HUES64 (cell line): ENCODE measurements around the gene LANCL2.
"Not testable (repeated sequence)": the region's sequence is repeated elsewhere in the genome, so short reads cannot be mapped to it uniquely, and the experiment has no call there.

ENCODE experiments used
- H3K27ac ChIP-seq: 2 replicates; pipeline ENCODE4 v1.7.0; 2013; ENCODE audit warnings: low read depth, low read length, inconsistent platforms
- H3K27me3 ChIP-seq: 2 replicates; pipeline ENCODE4 v1.6.1; 2013; ENCODE audit warnings: mild to moderate bottlenecking, low read length; ENCODE audit not compliant: insufficient read depth
- H3K36me3 ChIP-seq: 2 replicates; pipeline ENCODE4 v1.6.1; 2013; ENCODE audit warnings: mild to moderate bottlenecking, low read length; ENCODE audit not compliant: insufficient read depth
- H3K4me1 ChIP-seq: 2 replicates; pipeline ENCODE4 v1.6.1; 2013; ENCODE audit warnings: mild to moderate bottlenecking, low read length, moderate library complexity; ENCODE audit not compliant: insufficient read depth
- H3K4me3 ChIP-seq: 2 replicates; pipeline ENCODE4 v1.5.1; 2013; ENCODE audit warnings: mild to moderate bottlenecking, low read length, moderate library complexity
- H3K9ac ChIP-seq: 2 replicates; pipeline ENCODE4 v1.6.1; 2013; ENCODE audit warnings: mild to moderate bottlenecking, low read depth, low read length
- H3K9me3 ChIP-seq: 2 replicates; pipeline ENCODE4 v1.6.1; 2013; ENCODE audit warnings: low read depth, low read length; ENCODE audit not compliant: insufficient read depth
- WGBS: fragments of 150-250, 120-280 bp; methylation state at CpG from one replicate; pipeline ENCODE4 v1.1.7; 2013; ENCODE audit warnings: missing lambda C conversion rate; 5-methylcytosine and 5-hydroxymethylcytosine counted together

LANCL2 gene

DNA sequence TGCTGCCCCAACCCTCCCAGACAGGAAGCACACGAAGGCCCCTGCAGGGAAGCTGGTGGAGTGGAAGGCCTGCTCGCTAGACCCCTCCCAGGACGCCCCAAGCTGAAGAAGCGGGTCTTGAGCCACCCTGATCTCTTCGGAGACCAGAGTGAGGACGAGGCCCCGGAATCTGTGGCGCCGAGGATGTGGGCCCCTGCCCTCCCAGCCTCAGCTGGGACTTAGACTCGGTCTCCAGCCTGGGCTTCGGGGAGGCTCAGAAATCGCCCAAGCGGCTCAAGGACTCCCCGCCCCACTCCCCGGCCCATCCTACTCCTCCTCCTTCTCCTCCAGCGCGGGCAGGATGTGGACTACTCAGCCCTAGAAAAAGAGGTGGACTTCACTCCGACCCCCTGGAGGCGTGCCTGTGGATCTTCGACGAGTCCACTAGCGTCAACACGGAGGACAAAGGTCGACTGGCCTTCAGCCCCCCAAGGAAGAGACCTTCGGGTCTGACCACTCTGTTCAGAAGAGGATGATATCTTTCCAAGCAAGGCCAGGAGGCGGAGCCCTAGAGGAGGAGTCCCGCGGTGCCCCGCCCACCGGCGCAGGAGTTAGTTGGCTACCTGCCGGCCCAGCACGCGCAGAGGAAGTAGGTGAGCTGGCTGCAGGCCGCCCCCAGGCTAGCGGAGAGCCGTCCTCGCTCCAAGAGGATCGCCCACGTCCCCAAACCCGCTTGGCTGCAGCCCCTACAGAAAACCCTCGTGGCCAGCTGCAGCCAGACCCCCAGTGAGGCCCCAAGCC, 21.9 kb upstream of the LANCL2 start:
- no peaks in the 10 kb centered on the region for H3K36me3 ChIP-seq
- H3K27ac ChIP-seq = no peak overlapping the region
- H3K27me3 ChIP-seq = no peaks in the 10 kb centered on the region
- 94% methylated on average over 42 of the region's 42 CpGs for WGBS
- H3K9ac ChIP-seq = no peak overlapping the region
- H3K4me1 ChIP-seq = no peaks in the 10 kb centered on the region
- no peaks in the 10 kb centered on the region for H3K9me3 ChIP-seq
- no peak overlapping the region for H3K4me3 ChIP-seq

- H3K4me1 ChIP-seq = peaks cover 4% of the 10 kb centered on the region
These were observed 21.1 kb upstream of the LANCL2 start for GRCh38 chr7:55343860-55344606.

DNA sequence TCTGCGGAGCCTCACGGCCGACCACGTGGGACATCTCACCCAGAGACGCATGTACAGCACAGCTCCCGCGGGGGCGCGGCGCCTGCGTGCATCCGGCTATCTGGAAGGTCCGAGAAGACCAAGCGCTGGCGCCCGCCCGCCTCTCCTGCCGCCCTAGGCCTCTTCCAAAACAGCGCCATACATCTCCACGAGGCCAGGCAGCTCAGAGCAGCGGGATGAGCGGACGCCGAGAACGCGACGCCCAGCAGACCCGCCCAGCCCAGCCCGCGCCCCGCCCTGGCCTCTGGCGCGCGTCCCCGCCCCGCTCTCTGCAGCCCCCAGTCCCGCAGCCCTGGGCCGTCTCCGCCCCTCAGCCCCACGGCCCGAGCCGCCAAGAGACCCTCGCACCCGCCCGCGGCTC, 20.3 kb upstream of the LANCL2 start:
- no peak overlapping the region for H3K9ac ChIP-seq
- no peaks in the 10 kb centered on the region for H3K36me3 ChIP-seq
- H3K27ac ChIP-seq = no peak overlapping the region
- no peaks in the 10 kb centered on the region for H3K9me3 ChIP-seq
- H3K4me3 ChIP-seq = no peak overlapping the region
- H3K4me1 ChIP-seq = peaks cover 11% of the 10 kb centered on the region
- WGBS = 96% methylated on average over 46 of the region's 46 CpGs
- H3K27me3 ChIP-seq = no peaks in the 10 kb centered on the region

More at GRCh38 chr7:55343860-55344606, 21.1 kb upstream of the LANCL2 start:
- Histone ChIP-seq H3K9ac (no peak overlapping the region), H3K27ac (no peak overlapping the region), H3K27me3 (no peaks in the 10 kb centered on the region), H3K36me3 (no peaks in the 10 kb centered on the region), H3K4me3 (no peak overlapping the region), H3K9me3 (no peaks in the 10 kb centered on the region)
- 94% methylated on average over 47 of the region's 47 CpGs for WGBS

GRCh38 chr7:55345292-55345691, 19.8 kb upstream of the LANCL2 start:
- no peaks in the 10 kb centered on the region for H3K9me3 ChIP-seq
- no peak overlapping the region for H3K4me3 ChIP-seq
- 90% methylated on average over 19 of the region's 22 CpGs for WGBS

DNA sequence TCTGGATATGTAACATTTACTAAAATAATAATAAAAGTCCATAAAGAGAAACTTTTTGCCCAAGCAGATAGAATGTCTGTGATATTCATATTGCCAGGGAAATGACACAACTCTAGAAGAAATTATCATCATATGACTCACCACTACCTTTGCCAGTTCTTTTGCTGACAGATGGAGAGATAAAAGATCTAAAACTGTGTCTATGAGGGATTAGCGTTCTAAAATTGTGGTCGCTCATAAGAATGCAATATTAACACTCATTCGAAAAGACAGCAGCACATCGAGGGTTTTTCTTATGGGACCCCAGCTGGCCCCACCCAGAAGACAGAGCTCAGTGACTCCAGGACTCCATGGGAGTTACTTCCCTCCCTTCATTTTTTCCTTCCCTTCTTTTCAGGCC, 16.6 kb upstream of the LANCL2 start:
- Histone ChIP-seq H3K27ac (no peak overlapping the region), H3K9me3 (no peaks in the 10 kb centered on the region), H3K4me1 (peaks cover 11% of the 10 kb centered on the region), H3K4me3 (no peak overlapping the region), H3K27me3 (no peaks in the 10 kb centered on the region), H3K36me3 (no peaks in the 10 kb centered on the region), H3K9ac (no peak overlapping the region)
- 91% methylated on average over 4 of the region's 4 CpGs for WGBS

More at GRCh38 chr7:55345292-55345691, 19.8 kb upstream of the LANCL2 start:
- Histone ChIP-seq H3K27ac (no peak overlapping the region), H3K9ac (no peak overlapping the region), H3K27me3 (no peaks in the 10 kb centered on the region), H3K36me3 (no peaks in the 10 kb centered on the region), H3K4me1 (peaks cover 11% of the 10 kb centered on the region)

- Histone ChIP-seq H3K4me1 (peaks cover 11% of the 10 kb centered on the region), H3K27ac (no peak overlapping the region), H3K36me3 (no peaks in the 10 kb centered on the region), H3K9ac (0 out of 2 replicates have a peak overlapping the region, but pooled peaks have one; percentile 1), H3K9me3 (no peaks in the 10 kb centered on the region), H3K27me3 (no peaks in the 10 kb centered on the region), H3K4me3 (no peak overlapping the region)
- 79% methylated on average over 2 of the region's 2 CpGs for WGBS
These were observed 16.0 kb upstream of the LANCL2 start for GRCh38 chr7:55349121-55349520.

DNA sequence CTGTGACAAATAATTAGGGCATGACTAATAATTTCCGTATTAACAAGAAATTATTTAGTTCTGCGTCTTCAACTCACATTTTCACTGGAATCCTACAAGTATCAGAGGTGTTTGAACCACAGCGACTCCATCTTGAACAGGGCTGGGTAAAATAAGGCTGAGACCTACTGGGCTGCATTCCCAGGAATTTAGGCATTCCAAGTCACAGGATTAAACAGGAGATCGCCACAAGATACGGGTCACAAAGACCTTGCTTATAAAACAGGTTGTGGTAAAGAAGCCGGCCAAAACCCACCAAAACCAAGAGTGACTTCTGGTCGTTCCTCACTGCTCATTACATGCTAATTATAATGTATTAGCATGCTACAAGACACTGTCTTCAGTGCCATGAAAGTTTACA, 14.9 kb upstream of the LANCL2 start:
- WGBS = 88% methylated on average over 7 of the region's 7 CpGs
- Histone ChIP-seq H3K27me3 (no peaks in the 10 kb centered on the region), H3K36me3 (no peaks in the 10 kb centered on the region), H3K4me1 (peaks cover 11% of the 10 kb centered on the region), H3K9ac (no peak overlapping the region), H3K4me3 (no peak overlapping the region), H3K27ac (no peak overlapping the region), H3K9me3 (no peaks in the 10 kb centered on the region)

- Histone ChIP-seq H3K9ac (no peak overlapping the region), H3K27ac (no peak overlapping the region), H3K4me1 (peaks cover 11% of the 10 kb centered on the region), H3K27me3 (no peaks in the 10 kb centered on the region), H3K4me3 (no peak overlapping the region), H3K36me3 (no peaks in the 10 kb centered on the region), H3K9me3 (no peaks in the 10 kb centered on the region)
- WGBS = 100% methylated on average over 1 of the region's 3 CpGs
These were observed 13.9 kb upstream of the LANCL2 start for GRCh38 chr7:55351263-55351662.

- H3K9ac ChIP-seq, H3K9me3 ChIP-seq, H3K4me3 ChIP-seq, H3K36me3 ChIP-seq, H3K27ac ChIP-seq, H3K27me3 ChIP-seq: not testable (repeated sequence)
- 96% methylated on average over 6 of the region's 6 CpGs for WGBS
- H3K4me1 ChIP-seq = peaks cover 11% of the 10 kb centered on the region
These were observed 12.2 kb upstream of the LANCL2 start for GRCh38 chr7:55352947-55353273.

DNA sequence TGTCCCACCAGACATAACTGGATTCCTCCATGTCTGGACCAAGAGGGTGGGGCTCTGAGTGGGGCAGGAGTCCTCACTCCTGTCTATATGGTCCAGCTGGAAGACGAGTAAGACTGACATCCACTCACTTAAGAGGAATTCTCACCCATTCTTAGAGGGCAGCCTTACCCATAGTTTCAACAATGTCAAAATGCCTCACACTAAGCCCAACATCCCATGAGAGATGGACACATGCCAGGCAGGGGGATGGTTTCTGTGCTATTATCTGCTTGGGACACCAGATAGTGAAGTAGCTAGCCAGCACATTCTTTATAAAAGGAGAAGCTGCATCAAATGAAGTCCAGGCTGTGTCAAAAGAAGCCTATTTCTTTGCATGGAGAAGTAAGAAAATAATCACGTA, 4.7 kb upstream of the LANCL2 start:
- H3K27me3 ChIP-seq = no peaks in the 10 kb centered on the region
- H3K4me3 ChIP-seq = no peak overlapping the region
- no peaks in the 10 kb centered on the region for H3K9me3 ChIP-seq
- H3K36me3 ChIP-seq = no peaks in the 10 kb centered on the region
- H3K27ac ChIP-seq = no peak overlapping the region
- H3K4me1 ChIP-seq = peaks cover 10% of the 10 kb centered on the region; the same call in 1 of the 2 replicates
- no peak overlapping the region for H3K9ac ChIP-seq
- 90% methylated on average over 2 of the region's 2 CpGs for WGBS

DNA sequence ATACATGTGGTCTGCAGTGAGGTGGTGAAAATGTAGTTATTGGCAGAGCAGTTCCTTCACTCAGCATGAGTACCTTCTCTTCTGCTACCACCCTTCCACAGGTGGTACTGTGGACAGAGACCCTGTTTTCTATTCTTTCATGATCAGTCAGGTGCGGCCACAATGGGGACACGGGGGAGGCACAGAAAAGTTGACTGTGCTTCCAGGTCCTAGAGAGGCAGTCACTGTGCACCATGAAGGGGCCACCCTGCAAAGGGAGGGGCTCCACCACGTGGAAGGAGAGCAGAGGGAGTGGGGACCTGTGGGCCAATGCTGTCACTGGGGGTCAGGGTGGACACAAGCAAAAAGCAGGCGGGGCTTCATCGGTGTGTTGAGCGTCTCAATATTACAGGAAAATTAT, 3.6 kb upstream of the LANCL2 start:
- H3K4me1 ChIP-seq = peaks cover 10% of the 10 kb centered on the region; the same call in 1 of the 2 replicates
- H3K27me3 ChIP-seq = no peaks in the 10 kb centered on the region
- WGBS = 88% methylated on average over 6 of the region's 6 CpGs
- no peaks in the 10 kb centered on the region for H3K36me3 ChIP-seq
- no peak overlapping the region for H3K4me3 ChIP-seq
- no peak overlapping the region for H3K9ac ChIP-seq
- no peak overlapping the region for H3K27ac ChIP-seq
- no peaks in the 10 kb centered on the region for H3K9me3 ChIP-seq
